A549 (cell line): Measurements from ENCODE around the gene PDE3A. TPM values are rescaled to one million over a fixed set of nuclear protein-coding genes. Genes with fewer than 3 reads are reported as not detected.

Experiments used
- ATAC-seq, 2 experiments: fragments of 200-7000 bp in 1 of 2; fragments of >200 bp in 1 of 2; cut with Nextera tagmentation in 1 of 2; cut with Tn5 transposase in 1 of 2; 3 replicates each; pipeline versions ENCODE4 v1.8.0 to v1.9.1; 2018 to 2020; ENCODE audit warnings: mild to moderate bottlenecking in 1 of 2, moderate library complexity in 1 of 2
- CTCF ChIA-PET: fragments of 300-600 bp; sonication (Branson Sonifier 250); formaldehyde crosslinking; extraction: SDS; loops from one replicate; lab custom pipeline; 2021; ENCODE audit warnings: antibody characterized with exemption, inconsistent platforms; lab: Yijun Ruan, JAX
- POLR2A ChIA-PET: fragments of 350-600 bp; formaldehyde crosslinking; extraction: SDS; loops from one replicate; lab custom pipeline; 2021; ENCODE audit warnings: antibody characterized with exemption, inconsistent platforms; lab: Yijun Ruan, JAX
- DNase-seq, 2 experiments: peaks; one replicate each; pipeline versions ENCODE4 v3.0.0 to v3.0.0-alpha.2; 2011 to 2016; ENCODE audit warnings: low read depth in 1 of 2, low spot score in 1 of 2
- FAIRE-seq: peaks from 2 replicates; lab custom pipeline; 2011; peaks lifted over from hg19 to GRCh38; lab: Jason Lieb, UNC
- H3K27ac ChIP-seq, 2 experiments: fragments of >200 bp; sonication (Bioruptor Twin); formaldehyde crosslinking; 3 replicates each; pipeline ENCODE4 v1.5.1; 2016 to 2017
- H3K4me1 ChIP-seq: fragments of >200 bp; sonication (Bioruptor Twin); formaldehyde crosslinking; 3 replicates; pipeline ENCODE4 v1.6.1; 2016
- H3K4me2 ChIP-seq: fragments of >200 bp; sonication (Bioruptor Twin); formaldehyde crosslinking; 3 replicates; pipeline ENCODE4 v1.6.1; 2016
- H3K4me3 ChIP-seq: fragments of >200 bp; sonication (Bioruptor Twin); formaldehyde crosslinking; 3 replicates; pipeline ENCODE4 v1.5.1; 2016
- H3K9me3 ChIP-seq: fragments of >200 bp; sonication (Bioruptor Twin); formaldehyde crosslinking; 3 replicates; pipeline ENCODE4 v1.6.1; 2016
- BCL3 ChIP-seq: fragments of >200 bp; sonication (Bioruptor Twin); formaldehyde crosslinking; IDR thresholded peaks from 3 replicates; pipeline ENCODE4 v1.6.1; 2016
- BHLHE40 ChIP-seq: IDR thresholded peaks from 2 replicates; pipeline ENCODE4 v1.6.1; 2012; ENCODE audit warnings: low read depth, low read length, inconsistent platforms
- CBX2 ChIP-seq: fragments of 200-600 bp; sonication (generic); IDR thresholded peaks from 2 replicates; pipeline ENCODE4 v1.6.1; 2016; ENCODE audit warnings: low read depth, mild to moderate bottlenecking, borderline replicate concordance
- CBX8 ChIP-seq: fragments of 200-600 bp; sonication (generic); IDR thresholded peaks from 2 replicates; pipeline ENCODE4 v1.6.1; 2016
- CEBPB ChIP-seq, 2 experiments: fragments of >200 bp in 1 of 2; sonication (Bioruptor Twin) in 1 of 2; formaldehyde crosslinking in 1 of 2; IDR thresholded peaks; 2 replicates each; pipeline ENCODE4 v1.6.1; 2012 to 2016
- E2F6 ChIP-seq: IDR thresholded peaks from 2 replicates; pipeline ENCODE4 v1.6.1; 2012; ENCODE audit warnings: low read depth, borderline replicate concordance
- EHF ChIP-seq: fragments of 250-450 bp; sonication (Bioruptor Pico); IDR thresholded peaks from 2 replicates; pipeline ENCODE4 v1.5.0; 2020; ENCODE audit warnings: mild to moderate bottlenecking
- EP300 ChIP-seq, 2 experiments: fragments of >200 bp; sonication (Bioruptor Twin); formaldehyde crosslinking; IDR thresholded peaks; 2 replicates in 1 of 2; 3 replicates in 1 of 2; pipeline ENCODE4 v1.6.1; 2016 to 2017
- FOSB ChIP-seq: fragments of 250-450 bp; sonication (Bioruptor Pico); IDR thresholded peaks from 2 replicates; pipeline ENCODE4 v1.5.0; 2020; ENCODE audit warnings: mild to moderate bottlenecking, moderate library complexity
- FOSL2 ChIP-seq, 2 experiments: fragments of 450-650 bp in 1 of 2; fragments of >200 bp in 1 of 2; sonication (Bioruptor Twin) in 1 of 2; formaldehyde crosslinking; IDR thresholded peaks; 2 replicates each; pipeline versions ENCODE4 v1.5.0 to v1.6.1; 2016 to 2020; ENCODE audit warnings: mild to moderate bottlenecking in 1 of 2, moderate library complexity in 1 of 2
- HES2 ChIP-seq: fragments of >200 bp; sonication (Bioruptor Twin); formaldehyde crosslinking; IDR thresholded peaks from 2 replicates; pipeline ENCODE4 v1.6.1; 2016
- HEYL ChIP-seq: fragments of 250-450 bp; sonication (Bioruptor Pico); IDR thresholded peaks from 2 replicates; pipeline ENCODE4 v1.8.0; 2021; ENCODE audit warnings: mild to moderate bottlenecking, moderate library complexity
- HMGXB4 ChIP-seq: fragments of 250-450 bp; sonication (Bioruptor Pico); IDR thresholded peaks from 2 replicates; pipeline ENCODE4 v1.5.0; 2021; ENCODE audit warnings: mild to moderate bottlenecking, moderate library complexity, borderline replicate concordance
- HOXA7 ChIP-seq: fragments of 250-450 bp; sonication (Bioruptor Pico); IDR thresholded peaks from 2 replicates; pipeline ENCODE4 v1.5.0; 2020; ENCODE audit warnings: mild to moderate bottlenecking, moderate library complexity
- HOXB5 ChIP-seq: fragments of 250-450 bp; sonication (Bioruptor Pico); IDR thresholded peaks from 2 replicates; pipeline ENCODE4 v1.5.0; 2020; ENCODE audit warnings: mild to moderate bottlenecking, moderate library complexity
- KDM5A ChIP-seq: fragments of 200-600 bp; sonication (generic); IDR thresholded peaks from 2 replicates; pipeline ENCODE4 v1.6.1; 2016; ENCODE audit warnings: antibody characterized with exemption, mild to moderate bottlenecking
- MAFK ChIP-seq: fragments of 450-650 bp; IDR thresholded peaks from 2 replicates; pipeline ENCODE4 v1.6.1; 2014; ENCODE audit not compliant: partially characterized antibody
- NFE2L2 ChIP-seq: fragments of 150-350 bp; conservative IDR thresholded peaks from 2 replicates; pipeline ENCODE4 v1.6.1; 2014; ENCODE audit warnings: low read length
- NR3C1 ChIP-seq: fragments of >200 bp; sonication (Bioruptor Twin); formaldehyde crosslinking; IDR thresholded peaks from 3 replicates; pipeline ENCODE4 v1.6.1; 2017
- PHF8 ChIP-seq: fragments of 200-600 bp; sonication (generic); IDR thresholded peaks from 2 replicates; pipeline ENCODE4 v1.6.1; 2016; ENCODE audit warnings: low read depth, mild to moderate bottlenecking, antibody characterized with exemption, moderate library complexity, borderline replicate concordance
- POLR2AphosphoS2 ChIP-seq: conservative IDR thresholded peaks from 2 replicates; pipeline ENCODE4 v1.6.1; 2012; ENCODE audit warnings: low read length, improper control_type of control experiment, inconsistent platforms
- RARB ChIP-seq: fragments of 250-450 bp; sonication (Bioruptor Pico); IDR thresholded peaks from 2 replicates; pipeline ENCODE4 v1.8.0; 2021; ENCODE audit warnings: mild to moderate bottlenecking, moderate library complexity
- RNF2 ChIP-seq: fragments of 200-600 bp; sonication (generic); IDR thresholded peaks from 2 replicates; pipeline ENCODE4 v1.6.1; 2016; ENCODE audit warnings: low read depth, mild to moderate bottlenecking, antibody characterized with exemption, moderate library complexity, borderline replicate concordance
- SREBF2 ChIP-seq: fragments of 450-650 bp; IDR thresholded peaks from 2 replicates; pipeline ENCODE4 v1.6.1; 2014; ENCODE audit warnings: mild to moderate bottlenecking, moderate library complexity
- USF2 ChIP-seq: fragments of 450-650 bp; IDR thresholded peaks from 2 replicates; pipeline ENCODE4 v1.6.1; 2014; ENCODE audit warnings: antibody characterized with exemption
- ZC3H11A ChIP-seq: fragments of 450-650 bp; IDR thresholded peaks from 2 replicates; pipeline ENCODE4 v1.6.1; 2014; ENCODE audit warnings: antibody characterized with exemption, mild to moderate bottlenecking
- ZFP36 ChIP-seq: fragments of 450-650 bp; IDR thresholded peaks from 2 replicates; pipeline ENCODE4 v1.6.1; 2014; ENCODE audit warnings: borderline replicate concordance; ENCODE audit not compliant: partially characterized antibody
- ZNF302 ChIP-seq: fragments of 250-450 bp; sonication (Bioruptor Pico); IDR thresholded peaks from 2 replicates; pipeline ENCODE4 v1.9.0; 2021; ENCODE audit warnings: inconsistent platforms, mild to moderate bottlenecking, moderate library complexity
- ZSCAN20 ChIP-seq: fragments of 250-450 bp; sonication (Bioruptor Pico); IDR thresholded peaks from 2 replicates; pipeline ENCODE4 v1.8.0; 2022; ENCODE audit warnings: mild to moderate bottlenecking, moderate library complexity
- WGBS: methylation state at CpG from one replicate; pipeline ENCODE4 v1.1.6; 2017; ENCODE audit errors: missing lambda C conversion rate; 5-methylcytosine and 5-hydroxymethylcytosine counted together
- polyA plus RNA-seq, 4 experiments: library from polyadenylated mRNA; depleted of rRNA in 3 of 4; stranded (reverse); fragments of >200 nt; fragmentation: RNase III in 1 of 4; extraction: RNeasy Plus Mini Kit Qiagen cat#74134 plus additional on column Dnase treatment in 1 of 4; gene quantifications; 2 replicates in 3 of 4; 3 replicates in 1 of 4; pipeline ENCODE4 v1.2.3, GENCODE V29; 2011 to 2017
- TF ChIP-seq, protein P1 (sequence below): fragments of >200 bp; sonication (Bioruptor Twin); formaldehyde crosslinking; IDR thresholded peaks from 3 replicates; pipeline ENCODE4 v1.5.1; 2016
- TF ChIP-seq, protein P2 (sequence below): fragments of 250-450 bp; sonication (Bioruptor Pico); IDR thresholded peaks from 2 replicates; pipeline ENCODE4 v1.5.0; 2020; ENCODE audit warnings: low read depth, mild to moderate bottlenecking, moderate library complexity

The PDE3A gene
- polyA plus RNA-seq, 2 of the 4 experiments (the other 2 are of a cell fraction), result 7.6 to 12.7 TPM

DNA sequence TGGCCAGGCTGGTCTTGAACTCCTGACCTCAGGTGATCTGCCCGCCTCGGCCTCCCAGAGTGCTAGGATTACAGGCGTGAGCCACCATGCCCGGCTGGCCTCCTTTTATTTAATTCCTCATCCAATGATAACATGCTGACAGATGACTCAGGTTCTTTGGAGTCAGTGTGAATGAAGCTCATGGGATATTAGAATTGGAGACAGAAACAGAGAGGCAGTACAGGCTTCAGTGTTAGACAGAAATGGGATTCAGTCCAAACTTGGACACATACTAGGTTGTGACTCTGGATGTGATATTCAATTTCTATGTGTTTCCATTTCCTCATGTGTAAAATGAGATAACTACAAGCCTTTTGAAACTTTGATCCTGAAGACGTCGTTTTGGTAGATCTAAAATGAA lies 47.3 kb downstream of the PDE3A start:
- ATAC-seq (no peak), FAIRE-seq (no peak), DNase-seq (no peak)
- no peaks in the 10 kb centered on the region for H3K4me1 ChIP-seq
- TF ChIP-seq RNF2, result no peak
- no peak for TF ChIP-seq BCL3
- no peak for TF ChIP-seq FOSB (CRISPR knock-in tag)
- no peak for TF ChIP-seq CBX2
- TF ChIP-seq KDM5A, result no peak
- no peak for TF ChIP-seq BHLHE40
- TF ChIP-seq ZNF302 (CRISPR knock-in tag), result no peak
- no peak for TF ChIP-seq ZC3H11A
- no peak for TF ChIP-seq HEYL (CRISPR knock-in tag)
- no peak for TF ChIP-seq PHF8
- TF ChIP-seq NFE2L2, result no peak
- no peak for TF ChIP-seq USF2
- no peak for TF ChIP-seq E2F6
- no peak for TF ChIP-seq EP300 (IDR thresholded peaks at IDR 0.05)
- TF ChIP-seq EHF (CRISPR knock-in tag), result no peak
- no peak for TF ChIP-seq MAFK
- TF ChIP-seq HOXA7, result no peak
- TF ChIP-seq HES2, result no peak
- TF ChIP-seq ZSCAN20 (CRISPR knock-in tag), result no peak
- no peak overlapping the region for H3K4me3 ChIP-seq
- H3K4me2 ChIP-seq, result no peak overlapping the region
- 64% methylated on average over 6 of the region's 6 CpGs for WGBS
- POLR2A ChIA-PET, result no interaction called here
- no peaks in the 10 kb centered on the region for H3K9me3 ChIP-seq
- H3K27ac ChIP-seq, result no peak overlapping the region
- CTCF ChIA-PET, result interaction anchor here (0.6 kb wide), 1 partner anchor 395 kb away, joined by 3 read pairs; no protein-coding TSS in a partner anchor

GRCh38 chr12:20420557-20420956 lies 52.2 kb downstream of the PDE3A start:
- Histone ChIP-seq H3K4me2 (no peak overlapping the region), H3K9me3 (no peaks in the 10 kb centered on the region), H3K4me1 (peaks cover 4% of the 10 kb centered on the region; the same call in 1 of the 3 replicates), H3K4me3 (no peak overlapping the region), H3K27ac (no peak overlapping the region; a peak in 1 of 6 replicates)
- ATAC-seq (no peak), FAIRE-seq (no peak), DNase-seq (no peak)
- no peak for TF ChIP-seq CBX2
- TF ChIP-seq EP300 (IDR thresholded peaks at IDR 0.05), result no peak
- TF ChIP-seq CBX8, result no peak
- TF ChIP-seq FOSB (CRISPR knock-in tag), result no peak
- TF ChIP-seq, protein P1, sequence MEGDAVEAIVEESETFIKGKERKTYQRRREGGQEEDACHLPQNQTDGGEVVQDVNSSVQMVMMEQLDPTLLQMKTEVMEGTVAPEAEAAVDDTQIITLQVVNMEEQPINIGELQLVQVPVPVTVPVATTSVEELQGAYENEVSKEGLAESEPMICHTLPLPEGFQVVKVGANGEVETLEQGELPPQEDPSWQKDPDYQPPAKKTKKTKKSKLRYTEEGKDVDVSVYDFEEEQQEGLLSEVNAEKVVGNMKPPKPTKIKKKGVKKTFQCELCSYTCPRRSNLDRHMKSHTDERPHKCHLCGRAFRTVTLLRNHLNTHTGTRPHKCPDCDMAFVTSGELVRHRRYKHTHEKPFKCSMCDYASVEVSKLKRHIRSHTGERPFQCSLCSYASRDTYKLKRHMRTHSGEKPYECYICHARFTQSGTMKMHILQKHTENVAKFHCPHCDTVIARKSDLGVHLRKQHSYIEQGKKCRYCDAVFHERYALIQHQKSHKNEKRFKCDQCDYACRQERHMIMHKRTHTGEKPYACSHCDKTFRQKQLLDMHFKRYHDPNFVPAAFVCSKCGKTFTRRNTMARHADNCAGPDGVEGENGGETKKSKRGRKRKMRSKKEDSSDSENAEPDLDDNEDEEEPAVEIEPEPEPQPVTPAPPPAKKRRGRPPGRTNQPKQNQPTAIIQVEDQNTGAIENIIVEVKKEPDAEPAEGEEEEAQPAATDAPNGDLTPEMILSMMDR, result no peak
- TF ChIP-seq MAFK, result no peak
- TF ChIP-seq FOSL2 (IDR thresholded peaks at IDR 0.05), result no peak
- TF ChIP-seq FOSL2 (CRISPR knock-in tag; IDR thresholded peaks at IDR 0.05), result no peak
- TF ChIP-seq, protein P2, sequence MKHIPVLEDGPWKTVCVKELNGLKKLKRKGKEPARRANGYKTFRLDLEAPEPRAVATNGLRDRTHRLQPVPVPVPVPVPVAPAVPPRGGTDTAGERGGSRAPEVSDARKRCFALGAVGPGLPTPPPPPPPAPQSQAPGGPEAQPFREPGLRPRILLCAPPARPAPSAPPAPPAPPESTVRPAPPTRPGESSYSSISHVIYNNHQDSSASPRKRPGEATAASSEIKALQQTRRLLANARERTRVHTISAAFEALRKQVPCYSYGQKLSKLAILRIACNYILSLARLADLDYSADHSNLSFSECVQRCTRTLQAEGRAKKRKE (CRISPR knock-in tag), result no peak
- TF ChIP-seq SREBF2, result no peak
- no peak for TF ChIP-seq ZFP36
- TF ChIP-seq CEBPB (IDR thresholded peaks at IDR 0.05), result no peak
- TF ChIP-seq HMGXB4 (CRISPR knock-in tag), result no peak
- no peak for TF ChIP-seq RARB (CRISPR knock-in tag)
- TF ChIP-seq NR3C1, result no peak
- TF ChIP-seq POLR2AphosphoS2, result no peak
- TF ChIP-seq HOXB5 (CRISPR knock-in tag), result no peak
- 79% methylated on average over 6 of the region's 6 CpGs for WGBS
- ChIA-PET CTCF (interaction anchor here (0.8 kb wide), 1 partner anchor 29 kb away, joined by 3 read pairs; no protein-coding TSS in a partner anchor), POLR2A (no interaction called here)
